GM18909 (cell line): ENCODE results near the gene DUSP3.

Experiments used
- ATAC-seq: cut with Tn5 transposase; IDR thresholded peaks from one replicate; pipeline ENCODE4 v1.9.1; 2021; ENCODE audit warnings: mild to moderate bottlenecking; ENCODE audit not compliant: unreplicated experiment, poor library complexity

Gene DUSP3

DNA sequence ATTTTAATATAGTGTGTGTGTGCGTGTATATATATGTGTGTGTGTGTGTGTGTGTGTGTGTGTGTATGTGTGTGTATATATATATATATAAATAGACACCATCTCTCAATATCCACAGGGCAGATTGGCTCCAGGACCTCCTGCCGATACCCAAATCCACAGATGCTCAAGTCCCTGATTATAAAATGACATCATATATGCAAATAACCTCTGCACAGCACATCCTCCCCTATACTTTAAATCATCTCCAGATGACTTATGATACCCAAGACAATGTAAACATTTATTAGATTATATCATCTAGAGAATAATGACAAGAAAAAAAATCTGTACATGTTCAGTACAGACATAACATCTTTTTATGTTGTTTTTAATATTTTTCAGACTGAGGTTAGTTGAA lies 7.8 kb downstream of the DUSP3 start:
- ATAC-seq = no peak

DNA sequence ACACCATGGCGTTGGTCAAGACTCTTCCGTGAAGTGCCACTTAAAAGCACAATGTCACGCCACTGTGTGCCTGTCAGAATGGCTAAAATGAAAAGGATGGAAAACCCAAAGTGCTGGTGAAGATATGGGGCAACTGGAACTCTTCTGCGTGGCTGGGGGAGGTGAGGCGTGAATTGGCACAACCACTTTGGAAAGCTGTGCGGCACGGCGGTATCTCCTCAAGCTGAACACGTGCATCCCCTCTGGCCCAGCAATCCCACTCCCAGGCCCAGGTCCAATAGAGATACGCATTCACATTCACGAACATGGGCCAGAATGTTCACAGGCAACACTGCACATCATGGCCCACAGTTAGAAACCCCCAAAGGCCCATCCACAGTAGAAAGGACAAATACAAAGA lies 8.9 kb downstream of the DUSP3 start:
- no peak for ATAC-seq

DNA sequence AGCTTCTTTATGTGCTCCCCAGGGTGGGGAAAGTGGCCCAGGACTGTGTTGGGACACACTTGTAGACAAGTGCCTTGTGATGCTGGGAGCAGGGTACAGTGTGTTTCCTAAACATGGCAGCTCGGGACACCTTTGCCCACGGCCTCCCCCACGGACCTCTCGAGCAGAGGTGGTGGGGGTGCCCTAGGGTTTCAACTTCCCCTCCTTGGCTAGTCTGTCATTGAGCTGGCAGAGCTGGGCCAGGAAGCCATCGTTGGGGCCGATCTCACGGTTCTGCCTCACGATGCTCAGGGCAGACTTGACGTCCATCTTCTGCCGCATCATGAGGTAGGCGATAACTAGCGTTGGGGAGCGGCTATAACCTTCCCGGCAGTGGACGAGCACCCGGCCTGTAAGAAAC lies 9.4 kb downstream of the DUSP3 start:
- no peak for ATAC-seq

DNA sequence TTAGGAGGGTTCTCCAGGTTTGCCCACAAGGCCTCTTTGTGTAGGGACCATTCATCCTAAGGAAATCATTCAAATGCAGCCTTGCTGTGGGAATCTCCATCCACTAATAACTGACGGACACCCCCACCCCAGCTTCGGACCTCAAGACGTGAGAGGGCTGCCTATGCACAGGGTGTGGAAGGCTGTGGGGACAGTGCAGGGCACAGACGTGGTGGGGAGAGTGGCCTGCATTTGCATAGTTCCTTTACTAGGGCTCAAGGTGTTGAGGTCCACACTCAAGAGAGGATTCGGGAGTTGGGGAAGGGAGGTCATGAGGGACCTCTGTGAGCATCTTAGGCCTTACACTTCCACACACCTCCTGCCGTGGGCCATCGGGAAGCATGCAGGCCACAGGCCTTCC lies 9.8 kb downstream of the DUSP3 start:
- ATAC-seq = no peak

DNA sequence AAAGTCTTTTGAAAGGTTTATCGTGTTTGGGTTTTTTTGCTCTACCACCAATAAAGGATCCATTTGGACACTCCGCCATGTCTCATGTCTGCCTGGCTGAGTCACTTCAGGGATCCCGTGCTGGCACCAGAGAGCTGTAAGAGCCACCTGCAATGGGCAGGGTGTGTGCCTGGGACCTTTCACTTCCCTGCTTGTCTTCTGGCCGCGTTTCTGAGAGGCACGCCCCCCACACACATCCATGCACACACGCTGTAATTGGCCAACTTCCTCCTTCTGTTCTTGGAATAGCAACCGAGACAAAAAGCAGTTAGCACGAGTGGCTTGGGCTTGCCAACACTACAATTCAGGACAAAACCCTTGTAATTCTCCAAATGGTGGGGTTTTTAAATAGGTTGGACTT lies 10.4 kb downstream of the DUSP3 start:
- no peak for ATAC-seq

DNA sequence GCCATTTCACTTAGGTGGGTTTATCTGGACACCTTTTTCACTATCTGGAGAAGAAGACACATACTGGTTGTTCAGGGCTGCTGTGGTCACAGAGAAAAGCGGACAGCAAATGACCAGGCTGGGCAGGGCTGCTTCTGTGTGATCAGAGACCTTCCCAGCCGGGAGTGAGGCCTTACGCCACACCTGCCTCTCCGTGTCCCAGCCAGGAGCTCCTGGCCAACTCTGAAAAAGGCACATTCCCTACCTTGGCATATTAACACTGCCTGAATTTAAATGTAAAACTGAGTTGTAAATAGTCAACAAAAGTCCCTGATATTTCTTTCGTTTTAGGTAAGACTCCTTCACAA lies 11.1 kb downstream of the DUSP3 start:
- no peak for ATAC-seq

DNA sequence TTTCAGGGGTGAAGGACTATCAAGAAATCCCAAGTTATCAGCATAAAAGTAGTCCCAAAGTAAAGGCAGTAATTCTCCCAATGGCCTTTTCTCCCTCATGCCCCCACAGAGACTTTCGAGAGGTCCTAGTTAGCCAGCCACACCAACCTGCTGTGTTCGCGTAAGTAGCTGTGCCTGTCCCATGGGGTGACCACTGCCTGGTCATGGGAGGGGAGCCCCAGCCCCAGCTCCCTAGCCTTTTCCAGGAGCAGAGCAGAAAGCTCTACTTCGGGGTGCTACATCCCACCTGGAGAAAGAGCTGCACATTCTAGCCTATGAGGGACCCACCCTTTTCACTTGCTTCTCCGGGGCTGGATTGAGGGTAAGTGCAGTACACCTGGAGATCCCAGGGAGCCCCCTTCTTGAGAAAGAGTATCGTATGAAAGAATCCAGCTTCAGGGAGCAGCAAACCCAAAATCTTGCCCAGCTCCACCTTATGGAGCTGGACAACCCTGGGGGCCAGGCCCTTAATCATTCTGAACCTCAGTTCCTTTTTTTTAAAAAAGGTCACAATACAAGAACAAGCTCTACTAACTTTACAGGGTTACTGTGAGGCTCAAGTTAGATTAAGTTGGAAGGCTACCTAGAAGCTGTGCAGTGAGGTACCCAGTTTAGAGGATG lies 11.6 kb downstream of the DUSP3 start:
- ATAC-seq = no peak

DNA sequence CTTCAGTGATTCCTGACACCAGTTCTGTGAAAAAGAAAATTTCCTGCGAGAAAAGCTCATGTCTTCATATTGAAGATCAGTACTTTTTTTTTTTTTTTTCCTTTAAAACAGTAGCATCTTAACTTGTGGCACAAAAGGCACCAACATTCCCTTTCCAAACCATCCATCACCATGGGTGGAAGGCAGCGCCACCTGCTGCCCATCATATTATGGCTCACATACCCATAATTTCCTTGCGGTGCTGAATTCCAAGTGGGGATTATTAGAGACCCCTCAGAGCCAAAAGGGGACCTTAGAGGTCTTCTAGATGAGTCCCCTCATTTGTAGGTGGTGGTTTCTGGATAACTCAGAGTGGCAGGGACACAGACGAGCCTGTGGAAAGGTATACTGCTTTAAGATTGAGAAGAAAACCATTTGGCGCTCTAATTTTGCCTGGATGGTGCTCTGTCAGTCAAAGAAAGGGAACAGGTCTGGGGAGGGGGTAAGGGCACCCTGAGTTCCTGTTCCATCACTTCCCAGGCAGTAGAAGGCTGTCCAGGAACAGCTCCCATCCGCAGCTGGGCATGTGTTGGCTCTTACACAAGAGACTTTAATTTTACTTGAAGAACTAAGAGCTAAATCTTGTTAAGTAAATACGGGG lies 12.2 kb downstream of the DUSP3 start:
- no peak for ATAC-seq

DNA sequence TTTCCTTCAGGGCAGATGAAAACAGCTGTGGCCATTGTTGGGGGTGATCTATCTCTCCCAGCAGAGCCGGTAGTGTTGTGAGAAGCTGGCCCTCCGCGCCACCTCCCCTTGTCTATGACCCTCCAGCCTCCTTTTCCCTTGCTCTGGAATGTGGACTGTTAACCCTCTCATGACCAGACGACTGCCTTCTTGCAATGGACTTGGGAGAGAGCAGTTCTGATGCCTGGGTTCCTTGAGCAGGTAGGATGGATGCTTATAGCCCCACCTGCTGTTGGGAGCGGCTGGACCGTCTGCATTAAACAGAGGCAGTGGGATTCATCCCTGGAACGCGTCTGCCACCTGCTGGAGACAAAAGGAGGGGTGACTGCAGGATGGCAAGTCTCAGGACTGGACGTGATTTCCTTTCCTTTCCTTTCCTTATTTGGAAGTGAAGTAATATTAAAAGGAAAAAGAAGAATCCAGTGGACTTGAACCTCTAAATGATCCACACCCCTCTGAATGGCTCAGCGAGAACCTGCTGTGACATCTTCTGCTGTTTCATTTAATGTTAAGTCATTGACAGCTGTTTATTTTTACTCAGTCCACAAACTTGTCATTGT lies 18.4 kb downstream of the DUSP3 start:
- no peak for ATAC-seq

DNA sequence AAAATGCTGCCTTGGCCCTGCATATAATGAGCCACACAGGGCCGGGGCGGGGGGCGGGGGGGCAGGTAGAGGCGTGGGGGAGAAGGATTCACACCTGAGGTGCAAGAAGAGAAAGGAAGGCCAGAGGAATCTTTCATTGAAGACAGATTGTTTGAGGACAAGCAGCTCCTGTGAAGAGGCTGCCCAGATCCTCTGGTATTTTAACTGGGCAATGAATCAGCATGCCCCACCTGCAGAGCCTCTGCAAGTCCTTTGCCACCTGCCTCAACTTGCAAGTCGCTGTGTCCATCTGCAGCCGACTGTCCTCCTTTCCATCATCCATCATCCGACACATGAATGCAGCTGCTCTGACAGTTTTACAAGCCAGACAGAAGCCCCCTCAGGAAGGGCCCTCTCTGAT lies 18.9 kb downstream of the DUSP3 start:
- ATAC-seq = no peak

DNA sequence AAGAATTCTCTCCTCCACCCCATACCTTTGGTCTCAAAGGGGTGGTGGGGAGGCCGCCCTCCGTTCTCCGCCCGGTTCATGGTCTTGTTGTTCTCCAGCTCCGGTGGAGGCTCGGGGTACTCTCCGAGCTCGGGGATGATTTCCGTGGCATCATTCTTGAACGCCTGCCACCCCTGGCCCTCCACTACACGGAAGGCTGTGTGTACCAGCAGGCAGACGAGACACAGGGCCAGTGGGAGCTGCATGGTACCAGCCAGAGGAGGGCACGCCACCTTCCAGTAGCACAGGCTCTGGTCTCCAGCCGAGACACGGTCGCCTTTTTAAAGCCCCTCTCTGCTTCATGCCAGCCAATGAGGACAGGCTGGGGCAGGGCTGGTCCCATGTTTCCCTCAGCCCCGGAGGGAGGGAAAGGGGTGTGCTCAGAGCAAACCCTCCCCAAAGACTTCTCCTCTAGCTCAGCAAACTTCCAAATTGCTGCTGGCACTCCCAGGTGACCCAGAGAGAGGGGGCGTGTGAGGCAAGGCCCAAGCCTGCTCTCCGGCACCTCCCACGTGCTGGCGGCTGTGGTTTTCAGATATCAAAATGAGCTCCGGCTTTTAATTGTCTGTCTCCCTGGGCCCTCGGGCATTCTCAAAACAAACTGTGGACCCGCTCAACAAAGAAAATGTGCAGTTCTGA lies 20.1 kb downstream of the DUSP3 start, which contains the start of gene SOST:
TSS of gene SOST (minus strand) at position 295 of the 678 bp plus-strand sequence. CDS start at position 245, 50 bp downstream.
- ATAC-seq = no peak

DNA sequence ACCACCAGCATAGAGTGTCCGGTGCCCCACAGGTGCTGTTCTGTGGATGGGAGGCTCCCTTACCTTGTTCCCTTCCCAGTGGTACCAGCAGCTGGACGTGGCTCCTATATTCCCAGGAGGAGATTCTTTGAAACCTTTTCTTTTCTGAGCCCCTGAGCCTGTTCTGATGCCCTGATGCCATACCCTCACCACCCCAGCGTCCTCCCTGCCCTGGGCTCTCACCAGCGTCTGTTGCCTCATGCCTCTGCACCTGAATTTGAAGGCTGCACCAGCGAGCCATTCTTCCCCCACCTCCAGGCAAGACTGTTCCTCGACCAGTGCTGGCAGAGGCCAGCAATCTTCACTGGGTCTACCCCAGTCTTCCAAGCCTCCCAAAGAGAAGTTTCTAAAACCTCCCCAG lies 20.7 kb downstream of the DUSP3 start:
- ATAC-seq = no peak

DNA sequence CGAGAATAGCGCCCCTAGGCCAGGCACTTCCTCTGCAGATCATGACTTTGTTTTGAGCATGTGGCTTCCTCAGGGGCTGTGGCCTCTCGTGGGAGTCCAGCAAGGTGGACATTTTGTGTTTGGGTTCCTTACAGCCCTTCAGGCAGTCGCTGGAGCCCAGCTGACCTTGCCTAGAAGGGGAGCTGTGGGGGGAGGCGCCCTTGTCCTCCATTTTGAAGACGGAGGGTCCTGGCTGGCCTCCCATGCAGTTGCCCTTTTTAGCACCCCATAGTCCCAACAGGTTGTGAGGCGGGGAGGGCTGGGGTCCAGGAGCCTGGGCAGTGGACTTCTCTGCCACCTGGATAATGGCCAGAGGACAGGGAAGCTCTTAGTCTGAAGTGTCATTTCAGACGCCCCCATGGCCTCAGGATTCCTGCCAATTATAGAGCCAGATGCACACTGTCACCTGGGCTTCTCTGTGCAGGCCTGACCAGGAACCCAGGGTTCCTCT lies 21.6 kb downstream of the DUSP3 start:
- ATAC-seq = no peak

DNA sequence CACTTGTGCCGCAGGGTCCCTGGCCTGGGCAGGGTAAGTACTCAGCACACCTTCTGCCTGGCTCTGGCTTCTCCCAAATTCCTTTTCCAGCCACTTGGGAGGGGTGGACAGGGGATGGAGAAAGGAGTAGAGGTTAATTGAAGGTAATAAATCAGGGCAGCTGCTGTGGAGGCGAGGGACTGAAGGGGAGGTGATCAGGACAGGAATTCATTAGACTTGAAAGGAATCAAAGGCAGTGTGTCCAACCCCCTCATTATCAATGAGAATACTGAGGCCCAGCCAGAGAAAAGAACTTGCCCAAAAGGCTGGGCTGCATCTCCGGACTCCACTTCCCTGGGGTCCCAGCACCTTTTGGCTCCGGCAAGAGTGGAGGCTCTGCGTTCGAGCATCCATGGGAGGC lies 22.6 kb downstream of the DUSP3 start:
- ATAC-seq = no peak

DNA sequence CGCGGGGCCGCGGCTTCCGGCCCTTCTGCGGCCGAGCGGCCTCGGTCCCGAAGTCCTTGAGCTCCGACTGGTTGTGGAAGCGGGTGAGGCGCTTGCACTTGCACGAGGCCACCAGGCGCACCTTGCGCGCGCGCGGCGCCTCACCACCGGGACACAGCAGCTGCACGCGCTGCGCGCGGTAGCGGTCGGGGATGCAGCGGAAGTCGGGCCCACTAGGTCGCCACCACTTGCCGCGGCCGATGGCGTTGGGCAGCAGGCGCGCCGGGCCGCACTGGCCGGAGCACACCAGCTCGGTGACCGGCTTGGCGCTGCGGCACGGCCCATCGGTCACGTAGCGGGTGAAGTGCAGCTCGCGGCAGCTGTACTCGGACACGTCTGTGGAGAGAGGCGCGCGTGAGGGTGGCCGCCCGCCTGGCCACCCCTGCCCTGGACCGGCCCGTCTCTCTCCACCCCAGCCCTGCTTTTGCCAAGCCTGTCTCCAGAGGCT lies 23.3 kb downstream of the DUSP3 start:
- no peak for ATAC-seq

DNA sequence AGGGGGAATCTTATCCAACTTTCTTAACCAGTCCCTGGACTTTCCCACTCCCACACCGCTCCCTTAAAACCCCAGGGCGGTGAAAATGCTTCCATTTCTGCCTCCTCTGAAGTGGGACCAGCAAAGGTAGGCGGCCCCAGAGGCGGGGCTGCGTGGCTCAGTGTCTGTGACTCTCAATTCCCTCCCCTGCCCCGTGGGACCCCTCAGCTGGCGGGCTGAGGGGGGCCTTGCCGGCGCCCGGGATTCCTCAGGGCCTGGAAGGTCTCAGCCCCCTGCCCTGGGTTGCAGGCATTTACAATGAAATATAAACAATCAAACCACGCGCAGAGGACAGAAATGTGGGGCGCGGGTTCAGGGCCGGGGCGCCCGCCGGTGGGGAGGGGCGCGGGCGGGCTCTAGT lies 23.8 kb downstream of the DUSP3 start:
- no peak for ATAC-seq

DNA sequence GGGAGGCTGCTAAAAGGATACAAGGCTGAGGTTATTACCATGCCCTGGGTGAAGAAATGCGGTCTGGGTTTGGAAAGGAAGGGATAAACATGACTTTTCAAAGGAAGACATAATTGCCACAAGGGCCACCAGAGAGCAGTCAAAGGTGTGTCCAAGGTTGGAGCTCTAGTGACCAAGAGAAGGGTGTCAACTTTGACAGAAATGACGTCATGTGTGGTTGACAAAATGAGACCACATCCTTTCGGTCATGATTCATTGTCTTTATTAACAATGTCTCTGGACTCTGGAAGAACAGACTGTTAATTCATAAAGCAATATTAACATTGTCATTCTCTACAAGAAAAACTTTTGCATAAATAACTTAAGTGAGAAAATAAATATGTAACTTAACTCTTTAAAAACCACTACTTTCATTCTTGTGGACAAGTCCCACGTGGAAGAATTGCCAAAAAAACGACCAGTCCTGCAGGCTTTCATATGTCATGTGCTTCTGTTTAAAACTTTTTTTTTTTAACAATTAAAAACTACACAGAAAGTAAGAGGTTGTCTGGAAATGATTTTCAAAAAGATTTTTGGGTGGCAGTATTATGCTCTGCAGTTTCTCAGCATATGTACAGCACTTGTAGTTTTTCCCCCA lies 25.2 kb downstream of the DUSP3 start:
- no peak for ATAC-seq

DNA sequence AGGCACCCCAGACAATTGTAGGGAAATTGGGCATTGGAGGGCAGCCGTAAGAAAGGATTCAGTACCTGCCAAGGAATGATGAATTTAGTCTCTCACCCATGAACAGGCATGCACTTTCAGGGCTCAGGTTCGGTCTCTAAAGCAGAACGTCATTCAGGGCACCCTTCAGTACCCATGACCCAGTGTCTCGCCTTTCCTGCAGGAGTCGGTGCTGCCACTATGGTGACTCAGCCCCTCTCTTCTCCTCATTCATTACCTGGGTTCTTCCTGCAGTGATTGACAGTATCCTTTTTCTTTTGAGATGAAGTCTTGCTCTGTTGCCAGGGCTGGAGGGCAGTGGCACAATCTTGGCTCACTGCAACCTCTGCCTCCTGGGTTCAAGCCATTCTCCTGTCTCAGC lies 28.6 kb downstream of the DUSP3 start:
- no peak for ATAC-seq

DNA sequence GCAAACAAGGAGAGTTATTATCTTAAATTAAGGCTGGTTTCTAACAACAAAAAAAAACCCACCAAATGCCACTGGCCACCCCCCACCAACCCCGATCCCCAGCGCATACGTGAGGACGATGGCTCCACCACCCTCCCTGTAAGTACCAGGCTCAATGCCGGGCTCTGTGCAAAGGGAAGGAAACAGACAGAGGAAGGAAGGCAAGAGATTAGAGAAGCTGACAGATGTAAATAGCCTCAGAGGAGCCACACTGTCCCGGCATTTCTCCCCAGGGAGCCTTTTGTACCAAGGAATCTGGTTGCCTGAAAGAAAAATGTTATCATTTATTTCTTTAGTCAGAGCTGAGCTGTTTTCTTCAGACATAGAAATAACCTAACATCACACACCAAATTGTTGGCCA lies 33.2 kb downstream of the DUSP3 start:
- no peak for ATAC-seq

DNA sequence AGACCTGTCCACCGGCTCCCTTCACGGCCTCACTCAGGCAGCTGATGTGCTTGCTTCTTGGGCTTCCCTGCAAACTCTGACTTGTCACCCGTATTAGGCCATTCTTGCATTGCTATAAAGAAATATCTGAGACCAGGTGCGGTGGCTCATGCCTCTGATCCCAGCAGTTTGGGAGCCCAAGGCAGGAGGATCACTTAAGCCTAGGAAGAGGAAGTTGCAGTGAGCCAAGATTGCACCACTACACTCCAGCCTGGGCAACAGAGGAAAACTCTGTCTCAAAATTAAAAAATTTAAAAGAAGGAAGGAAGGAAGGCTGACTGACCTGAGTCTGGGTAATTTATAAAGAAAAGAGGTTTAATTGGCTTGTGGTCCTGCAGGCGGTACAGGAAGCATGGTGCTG lies 37.1 kb downstream of the DUSP3 start:
- ATAC-seq = no peak

DNA sequence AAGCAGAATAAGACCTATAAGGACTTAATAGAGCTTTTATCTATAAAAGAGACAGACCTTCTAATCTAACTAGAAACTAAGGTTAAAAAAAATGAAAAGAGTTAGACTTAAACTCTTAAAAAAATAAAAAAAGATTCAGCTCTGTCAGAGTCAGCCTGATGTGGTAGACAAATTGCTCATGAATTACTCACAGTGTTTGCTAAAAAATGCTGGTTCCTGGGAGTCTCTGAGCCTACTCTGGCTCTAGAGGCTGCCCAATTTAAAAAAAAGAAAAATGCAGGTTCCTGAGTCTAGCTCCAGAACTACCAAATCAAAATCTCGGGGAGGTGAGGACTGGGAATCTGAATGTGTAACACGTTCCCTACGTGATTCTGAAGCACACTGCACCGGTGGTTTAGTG lies 38.2 kb downstream of the DUSP3 start:
- ATAC-seq = no peak
